Measurements from ENCODE around the gene MXD3. TPM values are rescaled to one million over a fixed set of nuclear protein-coding genes. Genes with fewer than 3 reads are reported as not detected.

The MXD3 gene
- total RNA-seq, 2 experiments from 2014 or later = 5.8 to 7.5 TPM

DNA sequence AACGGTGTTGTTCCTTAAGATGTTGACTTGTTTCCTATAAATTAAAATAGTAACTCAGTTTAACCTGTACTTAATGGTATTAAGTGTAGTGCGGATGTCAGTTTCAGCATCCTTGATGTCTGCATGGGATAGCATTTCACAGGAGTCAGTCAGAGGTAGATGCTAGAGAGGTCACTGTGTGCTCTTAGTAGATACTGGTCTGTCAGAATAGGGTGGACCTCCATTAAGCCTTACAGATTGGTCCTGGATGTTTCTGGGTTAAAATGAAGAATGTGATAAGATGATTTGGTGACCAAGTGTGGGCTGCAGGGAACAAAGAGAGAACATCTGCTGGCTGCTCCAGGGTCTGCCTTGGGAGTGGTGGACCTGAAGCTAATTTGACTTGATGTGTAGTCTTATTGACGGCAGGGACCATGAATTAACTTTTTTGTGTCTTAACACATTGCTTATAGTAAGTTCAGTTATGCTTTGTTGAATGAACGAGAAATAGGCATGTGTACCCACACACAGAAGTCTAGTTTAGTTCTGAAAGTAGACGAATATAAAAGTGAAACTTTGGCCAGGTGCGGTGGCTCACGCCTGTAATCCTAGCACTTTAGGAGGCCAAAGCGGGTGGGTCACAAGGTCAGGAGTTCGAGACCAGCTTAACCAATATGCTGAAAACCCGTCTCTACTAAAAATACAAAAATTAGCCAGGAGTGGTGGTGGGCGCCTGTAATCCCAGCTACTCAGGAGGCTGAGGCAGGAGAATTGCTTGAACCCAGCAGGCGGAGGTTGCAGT, 20.7 kb downstream of the MXD3 start:
- H3K9me3 Mint-ChIP-seq = no peaks in the 10 kb centered on the region
- intact Hi-C loops (cut with DNase I, micrococcal nuclease) = no loop called here
- no peaks in the 10 kb centered on the region for H3K27me3 Mint-ChIP-seq
- DNase-seq = no peak
- TF ChIP-seq, protein P1, sequence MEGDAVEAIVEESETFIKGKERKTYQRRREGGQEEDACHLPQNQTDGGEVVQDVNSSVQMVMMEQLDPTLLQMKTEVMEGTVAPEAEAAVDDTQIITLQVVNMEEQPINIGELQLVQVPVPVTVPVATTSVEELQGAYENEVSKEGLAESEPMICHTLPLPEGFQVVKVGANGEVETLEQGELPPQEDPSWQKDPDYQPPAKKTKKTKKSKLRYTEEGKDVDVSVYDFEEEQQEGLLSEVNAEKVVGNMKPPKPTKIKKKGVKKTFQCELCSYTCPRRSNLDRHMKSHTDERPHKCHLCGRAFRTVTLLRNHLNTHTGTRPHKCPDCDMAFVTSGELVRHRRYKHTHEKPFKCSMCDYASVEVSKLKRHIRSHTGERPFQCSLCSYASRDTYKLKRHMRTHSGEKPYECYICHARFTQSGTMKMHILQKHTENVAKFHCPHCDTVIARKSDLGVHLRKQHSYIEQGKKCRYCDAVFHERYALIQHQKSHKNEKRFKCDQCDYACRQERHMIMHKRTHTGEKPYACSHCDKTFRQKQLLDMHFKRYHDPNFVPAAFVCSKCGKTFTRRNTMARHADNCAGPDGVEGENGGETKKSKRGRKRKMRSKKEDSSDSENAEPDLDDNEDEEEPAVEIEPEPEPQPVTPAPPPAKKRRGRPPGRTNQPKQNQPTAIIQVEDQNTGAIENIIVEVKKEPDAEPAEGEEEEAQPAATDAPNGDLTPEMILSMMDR (IDR thresholded peaks at IDR 0.05) = no peak
- Histone ChIP-seq H3K9me3 (ENCODE audit: control insufficient read depth in 1 of 2, insufficient read depth in 1 of 2, low read length in 2 of 2) (no peaks in the 10 kb centered on the region), H3K4me1 (ENCODE audit: insufficient read depth, low read length) (peaks cover 6% of the 10 kb centered on the region), H3K27me3 (ENCODE audit: control insufficient read depth in 1 of 2, insufficient read depth in 2 of 2, low read length in 2 of 2) (no peaks in the 10 kb centered on the region), H3K27ac (ENCODE audit: low read depth in 1 of 2, low read length in 2 of 2) (no peak overlapping the region), H3K4me3 (ENCODE audit: low read length) (no peak overlapping the region), H3K36me3 (ENCODE audit: insufficient read depth, low read length) (peaks cover 84% of the 10 kb centered on the region)
- H3K4me3 Mint-ChIP-seq = no peak overlapping the region
- CTCF ChIA-PET = no interaction called here
- H3K4me1 Mint-ChIP-seq (ENCODE audit: low read depth) = peaks cover 11% of the 10 kb centered on the region
- POLR2A ChIA-PET = no interaction called here
- H3K36me3 Mint-ChIP-seq (ENCODE audit: low read depth) = peaks cover 89% of the 10 kb centered on the region
- no peak for ATAC-seq (ENCODE audit: poor library complexity)
- H3K27ac Mint-ChIP-seq = no peak overlapping the region

DNA sequence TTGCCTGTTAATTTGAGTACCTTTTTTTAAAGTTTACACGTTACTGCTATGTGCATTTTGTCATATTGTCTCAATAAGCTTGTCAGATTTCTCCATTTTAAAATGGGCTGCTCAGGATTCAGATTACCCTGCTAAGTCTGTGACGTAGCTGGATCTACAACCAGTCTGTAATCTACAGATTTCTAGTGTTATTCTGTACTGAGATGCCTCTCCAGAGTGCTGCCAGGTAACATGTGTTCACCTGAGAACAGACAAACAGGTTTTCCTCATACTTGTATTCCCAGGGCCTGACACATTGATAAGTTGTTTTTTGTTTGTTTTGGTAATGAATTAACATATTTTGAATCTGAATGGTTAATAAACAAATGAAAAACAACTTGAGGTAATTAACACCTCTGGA, 23.5 kb downstream of the MXD3 start:
- DNase-seq (no peak), ATAC-seq (ENCODE audit: poor library complexity) (no peak)
- Histone ChIP-seq H3K36me3 (ENCODE audit: insufficient read depth, low read length) (peaks cover 81% of the 10 kb centered on the region), H3K27me3 (ENCODE audit: control insufficient read depth in 1 of 2, insufficient read depth in 2 of 2, low read length in 2 of 2) (no peaks in the 10 kb centered on the region), H3K27ac (ENCODE audit: low read depth in 1 of 2, low read length in 2 of 2) (no peak overlapping the region), H3K9me3 (ENCODE audit: control insufficient read depth in 1 of 2, insufficient read depth in 1 of 2, low read length in 2 of 2) (no peaks in the 10 kb centered on the region), H3K4me1 (ENCODE audit: insufficient read depth, low read length) (no peaks in the 10 kb centered on the region), H3K4me3 (ENCODE audit: low read length) (no peak overlapping the region)
- H3K4me1 Mint-ChIP-seq (ENCODE audit: low read depth) = no peaks in the 10 kb centered on the region
- TF ChIP-seq, protein P1 (IDR thresholded peaks at IDR 0.05) = no peak
- intact Hi-C loops (cut with DNase I, micrococcal nuclease) = no loop called here
- H3K27ac Mint-ChIP-seq = no peak overlapping the region
- ChIA-PET POLR2A (no interaction called here), CTCF (interaction anchor here (1.4 kb wide), 1 partner anchor 11 kb away, joined by 3 read pairs; no protein-coding TSS in a partner anchor)
- H3K36me3 Mint-ChIP-seq (ENCODE audit: low read depth) = peaks cover 89% of the 10 kb centered on the region
- H3K4me3 Mint-ChIP-seq = no peak overlapping the region
- no peaks in the 10 kb centered on the region for H3K9me3 Mint-ChIP-seq
- no peaks in the 10 kb centered on the region for H3K27me3 Mint-ChIP-seq

DNA sequence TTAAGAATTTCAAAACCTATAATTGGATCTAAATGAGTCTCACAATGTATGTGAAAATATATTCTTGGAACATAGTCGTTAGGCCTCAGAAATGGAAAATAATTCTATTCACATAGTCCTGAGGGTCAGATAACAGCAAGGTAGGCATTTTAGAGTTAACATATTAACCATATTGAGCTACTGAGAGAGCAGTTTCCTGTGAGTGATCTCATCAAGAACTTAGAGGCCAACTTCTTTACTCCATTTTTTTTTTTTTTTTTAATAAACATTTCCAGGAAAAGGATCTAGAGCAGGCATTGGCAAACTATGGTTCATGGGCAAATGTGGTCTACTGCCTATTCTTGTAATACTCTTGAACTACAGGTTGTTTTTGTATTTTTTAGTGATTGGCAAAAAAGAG, 34.8 kb downstream of the MXD3 start:
- H3K36me3 Mint-ChIP-seq (ENCODE audit: low read depth) = peaks cover 83% of the 10 kb centered on the region
- no peaks in the 10 kb centered on the region for H3K4me1 ChIP-seq (ENCODE audit: insufficient read depth, low read length)
- ChIA-PET CTCF (no interaction called here), POLR2A (no interaction called here)
- TF ChIP-seq, protein P1 (IDR thresholded peaks at IDR 0.05) = no peak
- H3K27me3 Mint-ChIP-seq = no peaks in the 10 kb centered on the region
- no peaks in the 10 kb centered on the region for H3K9me3 ChIP-seq (ENCODE audit: control insufficient read depth in 1 of 2, insufficient read depth in 1 of 2, low read length in 2 of 2)
- peaks cover 75% of the 10 kb centered on the region for H3K36me3 ChIP-seq (ENCODE audit: insufficient read depth, low read length)
- H3K4me3 Mint-ChIP-seq = no peak overlapping the region
- H3K4me1 Mint-ChIP-seq (ENCODE audit: low read depth) = no peaks in the 10 kb centered on the region
- no peak for ATAC-seq (ENCODE audit: poor library complexity)
- no peaks in the 10 kb centered on the region for H3K9me3 Mint-ChIP-seq
- no peak overlapping the region for H3K27ac ChIP-seq (ENCODE audit: low read depth in 1 of 2, low read length in 2 of 2)
- no peak for DNase-seq
- no peak overlapping the region for H3K4me3 ChIP-seq (ENCODE audit: low read length)
- intact Hi-C loops (cut with DNase I, micrococcal nuclease) = no loop called here
- H3K27me3 ChIP-seq (ENCODE audit: control insufficient read depth in 1 of 2, insufficient read depth in 2 of 2, low read length in 2 of 2) = no peaks in the 10 kb centered on the region
- H3K27ac Mint-ChIP-seq = no peak overlapping the region

All from CD4-positive, alpha-beta T cell (primary cell).